ENCODE results near the gene SDC4. TPM values are rescaled to one million over a fixed set of nuclear protein-coding genes. Genes with fewer than 3 reads are reported as not detected.

The SDC4 gene
- total RNA-seq, 4 donors from 2014 or later: 60.7 to 140 (median 94.3) TPM

GRCh38 chr20:45372646-45373352 is 24.6 kb upstream of the SDC4 start:
- H3K4me3 ChIP-seq: peak overlapping the region in 1 of 4 donors; percentile 63
- H3K36me3 ChIP-seq: peaks cover 0 to 7% (median 2%) of the 10 kb centered on the region in 4 donors
- in situ Hi-C loops (cut with MboI; ENCODE audit: low pct_ligation_motif_present in 1 of 4, low pct_unique_long_range_greater_than_20kb in 1 of 4, low sequenced_read_pairs in 3 of 4): loop anchor here in 3 of 4 donors (10.0 kb wide), 2 partner anchors 62 to 72 kb away; no protein-coding TSS in a partner anchor
- H3K4me1 ChIP-seq: peaks cover 8 to 28% (median 14%) of the 10 kb centered on the region in 4 donors
- H3K27ac ChIP-seq: peak overlapping the region; percentile 78 to 91 (median 88)
- TF ChIP-seq POLR2A (IDR thresholded peaks at IDR 0.05) (no peak), POLR2AphosphoS5 (IDR thresholded peaks at IDR 0.05) (no peak), EP300 (IDR thresholded peaks at IDR 0.05; ENCODE audit: low read depth) (no peak), CTCF (IDR thresholded peaks at IDR 0.05) (peak in 1 of 5 experiments; percentile 23)
- H3K27me3 ChIP-seq: no peaks in the 10 kb centered on the region
- intact Hi-C loops (cut with DNase I; ENCODE audit: low total_unique reads): loop anchor here (5.0 kb wide), 2 partner anchors 55 to 65 kb away; no protein-coding TSS in a partner anchor
- DNase-seq: no peak
- 40 to 68% methylated on average over 4 to 28 of the region's 30 CpGs for WGBS, 2 donors (ENCODE audit: low coverage in 1 of 2)
- no peaks in the 10 kb centered on the region for H3K9me3 ChIP-seq

GRCh38 chr20:45372241-45372640 is 24.0 kb upstream of the SDC4 start:
- intact Hi-C loops (cut with DNase I; ENCODE audit: low total_unique reads) (loop anchor here (5.0 kb wide), 2 partner anchors 55 to 65 kb away; no protein-coding TSS in a partner anchor), in situ Hi-C loops (cut with MboI; ENCODE audit: low pct_ligation_motif_present in 1 of 4, low pct_unique_long_range_greater_than_20kb in 1 of 4, low sequenced_read_pairs in 3 of 4) (loop anchor here in 3 of 4 donors (10.0 kb wide), 2 partner anchors 63 to 73 kb away; no protein-coding TSS in a partner anchor)
- Histone ChIP-seq H3K4me3 (no peak overlapping the region), H3K36me3 (peaks cover 0 to 10% (median 5%) of the 10 kb centered on the region in 4 donors), H3K27me3 (no peaks in the 10 kb centered on the region), H3K27ac (peak overlapping the region in 3 of 4 donors; percentile 78 to 91 (median 84)), H3K4me1 (peaks cover 8 to 32% (median 14%) of the 10 kb centered on the region in 4 donors), H3K9me3 (no peaks in the 10 kb centered on the region)
- no peak for TF ChIP-seq POLR2A (IDR thresholded peaks at IDR 0.05)
- no peak for TF ChIP-seq CTCF (IDR thresholded peaks at IDR 0.05)
- TF ChIP-seq EP300 (IDR thresholded peaks at IDR 0.05; ENCODE audit: low read depth): no peak
- TF ChIP-seq POLR2AphosphoS5 (IDR thresholded peaks at IDR 0.05): no peak
- WGBS, 2 donors (ENCODE audit: low coverage in 1 of 2): 97 to 98% methylated on average over 6 to 10 of the region's 10 CpGs
- no peak for DNase-seq

- DNase-seq: no peak
- no peak overlapping the region for H3K4me3 ChIP-seq
- TF ChIP-seq POLR2A (IDR thresholded peaks at IDR 0.05) (no peak), EP300 (IDR thresholded peaks at IDR 0.05; ENCODE audit: low read depth) (no peak), CTCF (IDR thresholded peaks at IDR 0.05) (no peak), POLR2AphosphoS5 (IDR thresholded peaks at IDR 0.05) (no peak)
- peaks cover 8 to 33% (median 14%) of the 10 kb centered on the region in 4 donors for H3K4me1 ChIP-seq
- in situ Hi-C loops (cut with MboI; ENCODE audit: low pct_ligation_motif_present in 1 of 4, low pct_unique_long_range_greater_than_20kb in 1 of 4, low sequenced_read_pairs in 3 of 4) (loop anchor here in 3 of 4 donors (10.0 kb wide), 2 partner anchors 64 to 74 kb away; no protein-coding TSS in a partner anchor), intact Hi-C loops (cut with DNase I; ENCODE audit: low total_unique reads) (loop anchor here (5.0 kb wide), 2 partner anchors 53 to 67 kb away; no protein-coding TSS in a partner anchor)
- no peaks in the 10 kb centered on the region for H3K9me3 ChIP-seq
- H3K27ac ChIP-seq: peak overlapping the region in 1 of 4 donors; percentile 13
- 64 to 80% methylated on average over 1 to 3 of the region's 3 CpGs for WGBS, 2 donors (ENCODE audit: low coverage in 1 of 2)
- H3K27me3 ChIP-seq: no peaks in the 10 kb centered on the region
- peaks cover 0 to 25% (median 9%) of the 10 kb centered on the region in 4 donors for H3K36me3 ChIP-seq
Measured at GRCh38 chr20:45370571-45371160, 22.4 kb upstream of the SDC4 start.
